GM23248 (cell line): ENCODE measurements around the gene RTL10. TPM values are rescaled to one million over a fixed set of nuclear protein-coding genes. Genes with fewer than 3 reads are reported as not detected.

Experiments
- DNase-seq: peaks from one replicate; pipeline ENCODE4 v3.0.0-alpha.2; 2015
- H2AFZ ChIP-seq: fragments of 200-600 bp; sonication (generic); 2 replicates; pipeline ENCODE4 v1.6.1; 2016; ENCODE audit warnings: antibody characterized with exemption
- H3F3A ChIP-seq: fragments of 200-600 bp; sonication (generic); 2 replicates; pipeline ENCODE4 v1.6.1; 2016; ENCODE audit warnings: mild to moderate bottlenecking, antibody characterized with exemption, mixed run types; ENCODE audit not compliant: insufficient read depth
- H3K27ac ChIP-seq: fragments of 200-600 bp; sonication (generic); 2 replicates; pipeline ENCODE4 v1.5.1; 2016; ENCODE audit warnings: mild to moderate bottlenecking
- H3K27me3 ChIP-seq: fragments of 200-600 bp; sonication (generic); replicated peaks from 2 replicates; pipeline ENCODE4 v1.6.1; 2016; ENCODE audit warnings: mild to moderate bottlenecking; ENCODE audit not compliant: insufficient read depth
- H3K36me3 ChIP-seq: fragments of 200-600 bp; sonication (generic); 2 replicates; pipeline ENCODE4 v1.6.1; 2016; ENCODE audit warnings: low read depth, mild to moderate bottlenecking
- H3K4me1 ChIP-seq: fragments of 200-600 bp; sonication (generic); 2 replicates; pipeline ENCODE4 v1.6.1; 2016; ENCODE audit warnings: mild to moderate bottlenecking; ENCODE audit not compliant: insufficient read depth
- H3K4me2 ChIP-seq: fragments of 200-600 bp; sonication (generic); one replicate; pipeline ENCODE4 v1.6.1; 2016; ENCODE audit warnings: mild to moderate bottlenecking; ENCODE audit not compliant: unreplicated experiment
- H3K4me3 ChIP-seq: fragments of 200-600 bp; sonication (generic); 2 replicates; pipeline ENCODE4 v1.5.1; 2016; ENCODE audit warnings: mild to moderate bottlenecking
- H3K79me2 ChIP-seq: fragments of 200-600 bp; sonication (generic); 2 replicates; pipeline ENCODE4 v1.6.1; 2016; ENCODE audit warnings: mild to moderate bottlenecking; ENCODE audit not compliant: insufficient read depth
- H3K9ac ChIP-seq: fragments of 200-600 bp; sonication (generic); 2 replicates; pipeline ENCODE4 v1.6.1; 2016; ENCODE audit warnings: mild to moderate bottlenecking
- H3K9me2 ChIP-seq: fragments of 200-600 bp; sonication (generic); 2 replicates; pipeline ENCODE4 v1.6.1; 2016; ENCODE audit warnings: mixed run types, mild to moderate bottlenecking, moderate library complexity; ENCODE audit not compliant: insufficient read depth
- H3K9me3 ChIP-seq: fragments of 200-600 bp; sonication (generic); one replicate; pipeline ENCODE4 v1.6.1; 2017; ENCODE audit warnings: low read depth
- H4K20me1 ChIP-seq: fragments of 200-600 bp; sonication (generic); 2 replicates; pipeline ENCODE4 v1.6.0; 2016; ENCODE audit not compliant: insufficient read depth
- EZH2 ChIP-seq: fragments of 200-600 bp; sonication (generic); IDR thresholded peaks from 2 replicates; pipeline ENCODE4 v1.6.1; 2018; ENCODE audit warnings: antibody characterized with exemption, mild to moderate bottlenecking; ENCODE audit not compliant: insufficient read depth, poor library complexity, severe bottlenecking
- EZH2phosphoT487 ChIP-seq: fragments of 200-600 bp; sonication (generic); IDR thresholded peaks from 2 replicates; pipeline ENCODE4 v1.6.1; 2018; ENCODE audit warnings: antibody characterized with exemption, moderate library complexity, mild to moderate bottlenecking, low read depth; ENCODE audit not compliant: insufficient read depth
- WGBS, 2 experiments: methylation state at CpG; one replicate each; pipeline ENCODE4 v1.1.6; 2015 to 2017; ENCODE audit warnings: low lambda C conversion rate in 2 of 2, low coverage in 1 of 2; ENCODE audit errors: missing lambda C conversion rate in 2 of 2; 5-methylcytosine and 5-hydroxymethylcytosine counted together
- in situ Hi-C: fragments of 300-500 bp; cut with MboI; formaldehyde crosslinking; loops from 2 replicates; pipeline ENCODE4 v1.15.0; 2020
- polyA plus RNA-seq: library from polyadenylated mRNA; unstranded; fragments of >200 nt; fragmentation: Nextera tagmentation; extraction: Ambion mirVana; gene quantifications from 2 replicates; pipeline ENCODE4 v1.2.1, GENCODE V29; 2016
- total RNA-seq: library from RNA; depleted of rRNA; stranded (reverse); fragments of >200 nt; shearing (Covaris generic); gene quantifications from 2 replicates; pipeline ENCODE4 v1.2.3, GENCODE V29; 2014

Gene RTL10
- total and polyA plus RNA-seq, 2 experiments from 2014 or later = 14.2 to 23.8 TPM

DNA sequence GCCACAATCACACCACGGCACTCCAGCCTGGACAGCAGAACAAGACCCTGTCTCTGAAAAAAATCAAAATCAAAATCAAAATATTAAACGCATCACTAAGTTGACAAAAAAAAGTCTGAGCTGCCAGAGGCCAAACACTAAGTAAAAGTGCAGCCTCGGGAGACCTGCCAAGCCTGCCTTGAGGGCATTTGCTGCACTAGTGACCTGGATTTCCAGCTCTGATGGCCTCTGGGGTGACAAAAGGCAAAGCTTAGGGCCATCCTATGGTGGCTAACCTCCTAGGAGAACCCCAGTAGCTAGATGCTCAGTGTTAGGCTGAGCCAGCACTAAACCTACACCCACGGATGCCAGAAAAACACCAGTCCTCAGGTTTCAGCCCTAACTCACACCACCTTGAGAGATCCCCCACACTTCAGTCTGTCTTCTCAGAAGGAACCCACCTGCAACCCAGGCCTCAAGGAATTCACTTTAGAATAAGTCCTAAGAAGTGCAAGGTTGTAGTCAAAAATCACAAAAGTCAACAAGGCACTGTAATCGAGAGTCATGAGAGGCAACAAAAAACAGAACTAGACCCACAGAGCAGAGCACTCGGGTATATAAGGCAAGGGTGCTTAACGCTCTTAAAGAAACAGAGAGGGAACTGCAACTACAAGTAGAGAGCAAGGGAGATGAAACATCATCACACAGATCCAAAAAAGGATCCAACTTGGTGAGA is 28.6 kb downstream of the RTL10 start:
- 85 to 90% methylated on average over 7 of the region's 7 CpGs for WGBS, 2 experiments
- H3K36me3 ChIP-seq = no peaks in the 10 kb centered on the region
- no peaks in the 10 kb centered on the region for H4K20me1 ChIP-seq
- in situ Hi-C loops = no loop called here
- no peaks in the 10 kb centered on the region for H3K9me3 ChIP-seq
- H3K9ac ChIP-seq = no peak overlapping the region
- TF ChIP-seq EZH2 (no peak), EZH2phosphoT487 (no peak)
- H2AFZ ChIP-seq = no peak overlapping the region
- no peak for DNase-seq
- no peak overlapping the region for H3K4me3 ChIP-seq
- H3F3A ChIP-seq = no peaks in the 10 kb centered on the region
- H3K79me2 ChIP-seq = peaks cover 8% of the 10 kb centered on the region; the same call in 1 of the 2 replicates
- H3K4me1 ChIP-seq = no peaks in the 10 kb centered on the region
- H3K4me2 ChIP-seq = no peak overlapping the region
- H3K9me2 ChIP-seq = no peaks in the 10 kb centered on the region
- no peak overlapping the region for H3K27ac ChIP-seq
- H3K27me3 ChIP-seq = no peaks in the 10 kb centered on the region

DNA sequence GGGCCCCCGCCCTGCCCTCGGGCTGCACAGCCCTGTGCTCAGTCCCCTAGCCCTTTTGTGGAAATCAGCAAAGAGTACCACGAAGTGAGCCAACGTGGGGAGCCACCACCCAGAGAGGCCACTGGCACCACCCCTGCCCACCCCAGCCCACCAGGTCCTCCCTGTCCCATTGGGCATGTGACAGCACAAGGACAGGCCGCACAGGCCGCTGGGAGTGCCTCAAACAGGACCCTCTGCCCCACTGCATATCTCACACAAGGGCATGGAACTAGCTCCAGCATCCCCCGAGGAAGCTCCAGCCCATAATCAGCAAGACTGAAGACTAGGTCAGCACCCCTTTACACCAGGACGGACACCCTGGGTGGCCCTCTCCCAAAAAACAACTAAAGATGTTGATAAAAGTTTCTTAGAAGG is 29.7 kb downstream of the RTL10 start:
- Histone ChIP-seq H3K36me3 (no peaks in the 10 kb centered on the region), H3K9ac (no peak overlapping the region), H3K4me1 (no peaks in the 10 kb centered on the region), H2AFZ (no peak overlapping the region), H3K4me2 (no peak overlapping the region), H3K9me2 (no peaks in the 10 kb centered on the region), H3F3A (no peaks in the 10 kb centered on the region), H3K79me2 (peaks cover 7% of the 10 kb centered on the region; the same call in 1 of the 2 replicates), H3K27ac (no peak overlapping the region), H4K20me1 (no peaks in the 10 kb centered on the region), H3K9me3 (no peaks in the 10 kb centered on the region), H3K4me3 (no peak overlapping the region), H3K27me3 (no peaks in the 10 kb centered on the region)
- TF ChIP-seq EZH2phosphoT487 (no peak), EZH2 (no peak)
- 93 to 95% methylated on average over 6 to 8 of the region's 8 CpGs for WGBS, 2 experiments
- DNase-seq = no peak
- in situ Hi-C loops = no loop called here

GRCh38 chr22:19824212-19824925 is 30.3 kb downstream of the RTL10 start:
- H3K36me3 ChIP-seq = no peaks in the 10 kb centered on the region
- WGBS, 2 experiments = 89 to 90% methylated on average over 16 of the region's 16 CpGs
- H3K27me3 ChIP-seq = no peaks in the 10 kb centered on the region
- H4K20me1 ChIP-seq = no peaks in the 10 kb centered on the region
- H3K4me2 ChIP-seq = no peak overlapping the region
- H3K4me1 ChIP-seq = no peaks in the 10 kb centered on the region
- no peak overlapping the region for H3K4me3 ChIP-seq
- no peak overlapping the region for H2AFZ ChIP-seq
- no peak overlapping the region for H3K9ac ChIP-seq
- no peaks in the 10 kb centered on the region for H3F3A ChIP-seq
- in situ Hi-C loops = no loop called here
- H3K9me3 ChIP-seq = no peaks in the 10 kb centered on the region
- no peak for DNase-seq
- H3K27ac ChIP-seq = no peak overlapping the region
- 0 out of 2 replicates have a peak, but pooled peaks cover 4% of the 10 kb centered on the region for H3K79me2 ChIP-seq
- no peaks in the 10 kb centered on the region for H3K9me2 ChIP-seq
- no peak for TF ChIP-seq EZH2phosphoT487
- TF ChIP-seq EZH2 = no peak

- in situ Hi-C loops = no loop called here
- no peak overlapping the region for H2AFZ ChIP-seq
- WGBS, 2 experiments = 97 to 100% methylated on average over 9 of the region's 9 CpGs
Observed at GRCh38 chr22:19823902-19824211, 30.8 kb downstream of the RTL10 start.

More at GRCh38 chr22:19823902-19824211, 30.8 kb downstream of the RTL10 start:
- no peaks in the 10 kb centered on the region for H3K27me3 ChIP-seq
- no peaks in the 10 kb centered on the region for H4K20me1 ChIP-seq
- no peak for TF ChIP-seq EZH2phosphoT487
- TF ChIP-seq EZH2 = no peak
- H3K9me3 ChIP-seq = no peaks in the 10 kb centered on the region
- H3K4me3 ChIP-seq = no peak overlapping the region
- no peak overlapping the region for H3K9ac ChIP-seq
- no peaks in the 10 kb centered on the region for H3K36me3 ChIP-seq
- no peaks in the 10 kb centered on the region for H3F3A ChIP-seq
- H3K4me2 ChIP-seq = no peak overlapping the region
- no peak overlapping the region for H3K27ac ChIP-seq
- H3K9me2 ChIP-seq = no peaks in the 10 kb centered on the region
- no peaks in the 10 kb centered on the region for H3K4me1 ChIP-seq
- no peak for DNase-seq
- 0 out of 2 replicates have a peak, but pooled peaks cover 4% of the 10 kb centered on the region for H3K79me2 ChIP-seq
